Measurements from ENCODE around the gene USP3.
"Not testable (repeated sequence)": the region's sequence is repeated elsewhere in the genome, so short reads cannot be mapped to it uniquely, and the experiment has no call there.

DNA sequence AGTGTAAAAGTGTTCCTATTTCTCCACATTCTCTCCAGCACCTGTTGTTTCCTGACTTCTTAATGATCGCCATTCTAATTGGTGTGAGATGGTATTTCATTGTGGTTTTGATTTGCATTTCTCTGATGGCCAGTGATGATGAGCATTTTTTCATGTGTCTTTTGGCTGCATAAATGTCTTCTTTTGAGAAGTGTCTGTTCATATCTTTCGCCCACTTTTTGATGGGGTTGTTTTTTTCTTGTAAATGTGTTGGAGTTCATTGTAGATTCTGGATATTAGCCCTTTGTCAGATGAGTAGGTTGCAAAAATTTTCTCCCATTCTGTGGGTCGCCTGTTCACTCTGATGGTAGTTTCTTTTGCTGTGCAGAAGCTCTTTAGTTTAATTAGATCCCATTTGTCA is 113.2 kb downstream of the USP3 start:
- not testable (repeated sequence) for TF ChIP-seq POLR2A, POU2F2 (IDR thresholded peaks at IDR 0.05; ENCODE audit: low read depth, low read length)

All from GM12891 (cell line).